Cardiac fibroblast (primary cell): ENCODE results near the gene PUS1.

Experiments
- DNase-seq, 2 donors: peaks; one replicate each; pipeline versions ENCODE4 v3.0.0 to v3.0.0-alpha.2; 2010; ENCODE audit warnings: low read depth in 2 of 2
- H3K4me3 ChIP-seq, 2 donors: replicated peaks in 1 of 2; 1 replicate in 1 of 2; 2 replicates in 1 of 2; pipeline ENCODE4 v1.5.1; 2011; ENCODE audit warnings: low read depth in 2 of 2, low read length in 2 of 2, mild to moderate bottlenecking in 2 of 2, moderate library complexity in 1 of 2
- TF ChIP-seq, protein P1 (sequence below): IDR thresholded peaks from one replicate; pipeline ENCODE4 v1.5.1; 2011; ENCODE audit warnings: low read depth, mild to moderate bottlenecking, low read length, inconsistent platforms

Gene PUS1

GRCh38 chr12:131918311-131919050, 10.6 kb upstream of the PUS1 start:
- DNase-seq: no peak
- H3K4me3 ChIP-seq: no peak overlapping the region
- TF ChIP-seq, protein P1, sequence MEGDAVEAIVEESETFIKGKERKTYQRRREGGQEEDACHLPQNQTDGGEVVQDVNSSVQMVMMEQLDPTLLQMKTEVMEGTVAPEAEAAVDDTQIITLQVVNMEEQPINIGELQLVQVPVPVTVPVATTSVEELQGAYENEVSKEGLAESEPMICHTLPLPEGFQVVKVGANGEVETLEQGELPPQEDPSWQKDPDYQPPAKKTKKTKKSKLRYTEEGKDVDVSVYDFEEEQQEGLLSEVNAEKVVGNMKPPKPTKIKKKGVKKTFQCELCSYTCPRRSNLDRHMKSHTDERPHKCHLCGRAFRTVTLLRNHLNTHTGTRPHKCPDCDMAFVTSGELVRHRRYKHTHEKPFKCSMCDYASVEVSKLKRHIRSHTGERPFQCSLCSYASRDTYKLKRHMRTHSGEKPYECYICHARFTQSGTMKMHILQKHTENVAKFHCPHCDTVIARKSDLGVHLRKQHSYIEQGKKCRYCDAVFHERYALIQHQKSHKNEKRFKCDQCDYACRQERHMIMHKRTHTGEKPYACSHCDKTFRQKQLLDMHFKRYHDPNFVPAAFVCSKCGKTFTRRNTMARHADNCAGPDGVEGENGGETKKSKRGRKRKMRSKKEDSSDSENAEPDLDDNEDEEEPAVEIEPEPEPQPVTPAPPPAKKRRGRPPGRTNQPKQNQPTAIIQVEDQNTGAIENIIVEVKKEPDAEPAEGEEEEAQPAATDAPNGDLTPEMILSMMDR: no peak

DNA sequence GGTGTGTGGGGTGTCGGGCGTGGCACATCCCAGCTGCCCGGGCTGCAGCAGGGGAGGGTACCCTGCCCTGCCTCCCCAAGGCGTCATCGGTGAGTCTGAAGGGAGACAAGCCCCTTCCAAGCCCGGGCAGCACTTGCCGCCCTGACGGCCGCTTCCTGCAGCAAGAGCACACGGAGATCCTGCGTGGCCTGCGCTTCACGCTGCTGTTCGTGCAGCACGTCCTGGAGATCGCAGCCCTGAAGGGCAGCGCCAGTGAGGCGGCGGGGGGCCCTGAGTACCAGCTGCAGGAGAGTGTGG, 10.1 kb upstream of the PUS1 start:
- no peak for DNase-seq
- TF ChIP-seq, protein P1: no peak

GRCh38 chr12:131919366-131920156, 9.5 kb upstream of the PUS1 start:
- no peak for DNase-seq
- H3K4me3 ChIP-seq: no peak overlapping the region
- TF ChIP-seq, protein P1: no peak

More for the DNA sequence above, 10.1 kb upstream of the PUS1 start:
- no peak overlapping the region for H3K4me3 ChIP-seq

- H3K4me3 ChIP-seq: no peak overlapping the region
- TF ChIP-seq, protein P1: no peak
- no peak for DNase-seq
These were observed 8.9 kb upstream of the PUS1 start for GRCh38 chr12:131920157-131920508.

- DNase-seq: no peak
- no peak overlapping the region for H3K4me3 ChIP-seq
- TF ChIP-seq, protein P1: no peak
These were observed 7.9 kb upstream of the PUS1 start for GRCh38 chr12:131920902-131921840.

DNA sequence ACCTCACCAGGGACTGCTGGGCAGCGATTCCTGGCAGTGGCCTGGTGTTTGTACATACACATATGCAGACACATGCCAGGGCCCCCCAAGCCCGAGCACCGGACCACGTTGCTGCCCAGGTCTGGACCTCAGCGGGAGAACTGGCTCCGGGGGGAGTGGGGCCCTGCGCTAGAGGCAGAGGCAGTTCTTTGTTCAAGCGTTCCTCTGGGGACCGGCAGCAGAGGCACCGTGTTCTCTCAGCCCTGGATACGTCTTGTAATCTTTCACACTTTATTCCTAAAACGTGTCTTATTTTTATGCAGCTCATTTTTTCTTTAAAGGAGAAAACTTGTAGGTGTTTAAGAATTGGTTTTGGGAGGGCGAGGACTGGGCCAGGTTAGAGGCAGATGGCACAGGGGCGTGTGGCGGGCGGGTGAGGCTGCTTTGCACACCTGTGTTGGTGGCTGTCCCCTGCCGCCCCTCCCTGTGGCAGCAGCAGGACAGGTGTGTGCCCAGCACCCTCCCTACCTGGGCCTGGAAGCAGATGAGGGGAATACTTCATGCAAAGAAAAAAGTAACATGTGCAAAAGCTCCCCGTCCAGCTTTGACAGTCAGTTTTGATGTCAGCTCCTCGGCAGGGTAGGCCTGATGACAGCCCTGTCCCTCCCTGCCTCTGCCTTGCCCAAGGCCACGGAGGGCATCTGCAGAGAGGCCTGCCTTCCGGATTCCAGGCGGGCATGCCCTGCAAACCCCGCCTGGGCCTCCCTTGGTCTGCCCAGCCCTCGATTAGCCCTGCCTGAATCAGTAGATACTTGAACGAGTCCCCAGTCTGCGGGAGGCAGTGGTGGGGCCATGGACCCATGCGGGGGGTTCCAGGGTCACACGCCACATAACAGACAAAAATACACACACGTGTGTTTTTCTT, 7.0 kb upstream of the PUS1 start:
- H3K4me3 ChIP-seq: no peak overlapping the region
- TF ChIP-seq, protein P1: no peak
- no peak for DNase-seq
